ENCODE results near the gene PLEKHH2.

Gene PLEKHH2

GRCh38 chr2:43727634-43728014, 90.6 kb downstream of the PLEKHH2 start:
- no peak for DNase-seq (ENCODE audit: low read depth)
- TF ChIP-seq CTCF (IDR thresholded peaks at IDR 0.05; ENCODE audit: low read depth, low read length, missing control alignments) = no peak
- in situ Hi-C loops (cut with HindIII; ENCODE audit: low sequenced_read_pairs) = no loop called here
- no peak overlapping the region for H3K4me3 ChIP-seq (ENCODE audit: low read depth, low read length)

GRCh38 chr2:43729491-43730174, 92.6 kb downstream of the PLEKHH2 start:
- in situ Hi-C loops (cut with HindIII; ENCODE audit: low sequenced_read_pairs) = no loop called here
- DNase-seq (ENCODE audit: low read depth) = no peak
- no peak for TF ChIP-seq CTCF (IDR thresholded peaks at IDR 0.05; ENCODE audit: low read depth, low read length, missing control alignments)
- H3K4me3 ChIP-seq (ENCODE audit: low read depth, low read length) = no peak overlapping the region

GRCh38 chr2:43731211-43731610, 94.2 kb downstream of the PLEKHH2 start:
- DNase-seq (ENCODE audit: low read depth) = no peak
- no peak overlapping the region for H3K4me3 ChIP-seq (ENCODE audit: low read depth, low read length)
- in situ Hi-C loops (cut with HindIII; ENCODE audit: low sequenced_read_pairs) = no loop called here
- TF ChIP-seq CTCF (IDR thresholded peaks at IDR 0.05; ENCODE audit: low read depth, low read length, missing control alignments) = no peak

GRCh38 chr2:43736637-43737036, 99.6 kb downstream of the PLEKHH2 start:
- in situ Hi-C loops (cut with HindIII; ENCODE audit: low sequenced_read_pairs) = no loop called here
- H3K4me3 ChIP-seq (ENCODE audit: low read depth, low read length) = no peak overlapping the region
- no peak for DNase-seq (ENCODE audit: low read depth)
- TF ChIP-seq CTCF (IDR thresholded peaks at IDR 0.05; ENCODE audit: low read depth, low read length, missing control alignments) = no peak

- TF ChIP-seq CTCF (IDR thresholded peaks at IDR 0.05; ENCODE audit: low read depth, low read length, missing control alignments) = no peak
- DNase-seq (ENCODE audit: low read depth) = peak; percentile 59
Measured at GRCh38 chr2:43737097-43737854, 100.2 kb downstream of the PLEKHH2 start.

GRCh38 chr2:43737855-43738254, 100.8 kb downstream of the PLEKHH2 start:
- no peak for DNase-seq (ENCODE audit: low read depth)
- in situ Hi-C loops (cut with HindIII; ENCODE audit: low sequenced_read_pairs) = no loop called here
- H3K4me3 ChIP-seq (ENCODE audit: low read depth, low read length) = no peak overlapping the region
- no peak for TF ChIP-seq CTCF (IDR thresholded peaks at IDR 0.05; ENCODE audit: low read depth, low read length, missing control alignments)

More at GRCh38 chr2:43737097-43737854, 100.2 kb downstream of the PLEKHH2 start:
- in situ Hi-C loops (cut with HindIII; ENCODE audit: low sequenced_read_pairs) = no loop called here
- H3K4me3 ChIP-seq (ENCODE audit: low read depth, low read length) = no peak overlapping the region

Data from astrocyte of the cerebellum (primary cell).